Activated CD4-positive, alpha-beta memory T cell treated with anti-CD3 and anti-CD28 coated beads for 36 hours (primary cell): ENCODE measurements around the gene AHSG. TPM values are rescaled to one million over a fixed set of nuclear protein-coding genes. Genes with fewer than 3 reads are reported as not detected.
"Not testable (repeated sequence)": the region's sequence is repeated elsewhere in the genome, so short reads cannot be mapped to it uniquely, and the experiment has no call there.

Experiments
- CTCF ChIA-PET: fragments of 350-600 bp; sonication (Branson Sonifier 250); formaldehyde crosslinking; loops from one replicate; lab custom pipeline; 2021; ENCODE audit warnings: antibody characterized with exemption, inconsistent platforms; lab: Charles Lee
- POLR2A ChIA-PET: fragments of 350-600 bp; sonication (Branson Sonifier 250); formaldehyde crosslinking; loops from one replicate; lab custom pipeline; 2021; ENCODE audit warnings: antibody characterized with exemption; lab: Charles Lee
- DNase-seq: peaks from one replicate; pipeline ENCODE4 v3.0.0-alpha.2; 2020
- H3K27ac Mint-ChIP-seq: one replicate; pipeline ENCODE4 v1.8.0; 2021; ENCODE audit warnings: mixed read lengths
- H3K27me3 Mint-ChIP-seq: one replicate; pipeline ENCODE4 v1.8.0; 2021; ENCODE audit warnings: mixed read lengths
- H3K36me3 Mint-ChIP-seq: one replicate; pipeline ENCODE4 v1.8.0; 2021; ENCODE audit warnings: mixed read lengths
- H3K4me1 Mint-ChIP-seq: one replicate; pipeline ENCODE4 v1.8.0; 2021; ENCODE audit warnings: low read depth, mixed read lengths
- H3K4me3 Mint-ChIP-seq: one replicate; pipeline ENCODE4 v1.8.0; 2021; ENCODE audit warnings: mild to moderate bottlenecking, mixed read lengths
- H3K9me3 Mint-ChIP-seq: one replicate; pipeline ENCODE4 v1.8.0; 2021; ENCODE audit warnings: mixed read lengths
- intact Hi-C: fragments of 100-400 bp; cut with micrococcal nuclease; formaldehyde crosslinking; loops from one replicate; pipeline ENCODE4 v1.15.1; 2023
- total RNA-seq, 2 experiments: library from RNA; stranded (reverse); gene quantifications; one replicate each; pipeline ENCODE4 v1.2.3, GENCODE V29; 2021

The AHSG gene
- total RNA-seq, 2 experiments from 2014 or later, result not detected

GRCh38 chr3:186577521-186577920 is 35.3 kb upstream of the AHSG start:
- Mint-ChIP-seq H3K27ac (no peak overlapping the region), H3K4me3 (no peak overlapping the region), H3K4me1 (peaks cover 18% of the 10 kb centered on the region), H3K36me3 (peaks cover 41% of the 10 kb centered on the region), H3K27me3 (no peaks in the 10 kb centered on the region), H3K9me3 (no peaks in the 10 kb centered on the region)
- ChIA-PET CTCF (interaction anchor here (1.2 to 1.4 kb wide), 3 partner anchors 10 to 39 kb away, joined by 3 to 7 read pairs (median 6); no protein-coding TSS in a partner anchor), POLR2A (no interaction called here)
- intact Hi-C loops, result no loop called here
- DNase-seq, result no peak

- Mint-ChIP-seq H3K9me3 (no peaks in the 10 kb centered on the region), H3K4me1 (peaks cover 4% of the 10 kb centered on the region), H3K27me3 (no peaks in the 10 kb centered on the region), H3K36me3 (peaks cover 43% of the 10 kb centered on the region), H3K4me3 (no peak overlapping the region), H3K27ac (no peak overlapping the region)
- intact Hi-C loops, result no loop called here
- ChIA-PET POLR2A (interaction anchor here (1.7 kb wide), 1 partner anchor 11 kb away, joined by 5 read pairs; the partner anchor contains the start of gene DNAJB11), CTCF (interaction anchor here (0.6 to 1.3 kb wide), 4 partner anchors 11 to 193 kb away, joined by 3 to 4 read pairs (median 3); partner anchors contain the start of gene DNAJB11)
- DNase-seq, result no peak
These were observed 32.1 kb upstream of the AHSG start for GRCh38 chr3:186580785-186581184.

- Mint-ChIP-seq H3K36me3 (peaks cover 39% of the 10 kb centered on the region), H3K9me3 (no peaks in the 10 kb centered on the region), H3K27me3 (no peaks in the 10 kb centered on the region), H3K4me3 (no peak overlapping the region), H3K4me1 (peaks cover 2% of the 10 kb centered on the region), H3K27ac (no peak overlapping the region)
- intact Hi-C loops, result no loop called here
- DNase-seq, result no peak
- ChIA-PET CTCF (interaction anchor here (0.8 kb wide), 2 partner anchors 32 to 42 kb away, joined by 3 read pairs; no protein-coding TSS in a partner anchor), POLR2A (interaction anchor here (2.6 kb wide), 1 partner anchor 12 kb away, joined by 10 read pairs; the partner anchor contains the start of gene DNAJB11)
These were observed 30.3 kb upstream of the AHSG start for GRCh38 chr3:186582541-186582940.

- intact Hi-C loops, result no loop called here
- POLR2A ChIA-PET, result interaction anchor here (2.6 kb wide), 1 partner anchor 13 kb away, joined by 10 read pairs; the partner anchor contains the start of gene DNAJB11
- CTCF ChIA-PET, result interaction anchor here (0.6 to 1.8 kb wide), 4 partner anchors 11 to 237 kb away, joined by 3 to 6 read pairs (median 4); no protein-coding TSS in a partner anchor
- no peak overlapping the region for H3K4me3 Mint-ChIP-seq
- no peaks in the 10 kb centered on the region for H3K27me3 Mint-ChIP-seq
- no peak overlapping the region for H3K27ac Mint-ChIP-seq
- peaks cover 34% of the 10 kb centered on the region for H3K36me3 Mint-ChIP-seq
- H3K4me1 Mint-ChIP-seq, result peaks cover 6% of the 10 kb centered on the region
- no peak for DNase-seq
- no peaks in the 10 kb centered on the region for H3K9me3 Mint-ChIP-seq
These were observed 29.0 kb upstream of the AHSG start for GRCh38 chr3:186583831-186584230.

- DNase-seq, intact Hi-C loops, H3K27me3 Mint-ChIP-seq, H3K4me3 Mint-ChIP-seq, H3K9me3 Mint-ChIP-seq, H3K27ac Mint-ChIP-seq: not testable (repeated sequence)
- ChIA-PET CTCF (interaction anchor here (0.7 to 2.3 kb wide), 3 partner anchors 10 to 603 kb away, joined by 3 to 13 read pairs (median 3); no protein-coding TSS in a partner anchor), POLR2A (interaction anchor here (0.7 kb wide), 1 partner anchor 37 kb away, joined by 3 read pairs; no protein-coding TSS in a partner anchor)
- Mint-ChIP-seq H3K4me1 (peaks cover 22% of the 10 kb centered on the region), H3K36me3 (peaks cover 31% of the 10 kb centered on the region)
These were observed 26.6 kb upstream of the AHSG start for GRCh38 chr3:186586245-186586644.

GRCh38 chr3:186587183-186587582 is 25.7 kb upstream of the AHSG start:
- intact Hi-C loops, result no loop called here
- Mint-ChIP-seq H3K27me3 (no peaks in the 10 kb centered on the region), H3K4me3 (no peak overlapping the region), H3K36me3 (peaks cover 25% of the 10 kb centered on the region), H3K27ac (no peak overlapping the region), H3K4me1 (peaks cover 22% of the 10 kb centered on the region), H3K9me3 (no peaks in the 10 kb centered on the region)
- ChIA-PET POLR2A (interaction anchor here (0.7 to 1.0 kb wide), 2 partner anchors 18 to 38 kb away, joined by 3 read pairs; no protein-coding TSS in a partner anchor), CTCF (interaction anchor here (1.0 to 2.3 kb wide), 4 partner anchors 10 to 604 kb away, joined by 3 to 13 read pairs (median 4); no protein-coding TSS in a partner anchor)
- DNase-seq, result no peak

- DNase-seq, result no peak
- Mint-ChIP-seq H3K4me1 (peaks cover 22% of the 10 kb centered on the region), H3K27ac (peak overlapping the region; percentile 48), H3K36me3 (peaks cover 16% of the 10 kb centered on the region), H3K27me3 (no peaks in the 10 kb centered on the region), H3K4me3 (no peak overlapping the region), H3K9me3 (no peaks in the 10 kb centered on the region)
- intact Hi-C loops, result no loop called here
- POLR2A ChIA-PET, result no interaction called here
- CTCF ChIA-PET, result interaction anchor here (0.7 to 1.1 kb wide), 2 partner anchors 24 to 28 kb away, joined by 3 to 5 read pairs; partner anchors contain the start of gene AHSG
These were observed 24.2 kb upstream of the AHSG start for GRCh38 chr3:186588632-186589031.

GRCh38 chr3:186589121-186589520 is 23.7 kb upstream of the AHSG start:
- H3K4me1 Mint-ChIP-seq, result peaks cover 22% of the 10 kb centered on the region
- no peaks in the 10 kb centered on the region for H3K27me3 Mint-ChIP-seq
- H3K27ac Mint-ChIP-seq, result no peak overlapping the region
- H3K9me3 Mint-ChIP-seq, result no peaks in the 10 kb centered on the region
- intact Hi-C loops, result no loop called here
- H3K4me3 Mint-ChIP-seq, result no peak overlapping the region
- CTCF ChIA-PET, result interaction anchor here (0.7 to 1.1 kb wide), 2 partner anchors 24 to 28 kb away, joined by 3 to 5 read pairs; partner anchors contain the start of gene AHSG
- H3K36me3 Mint-ChIP-seq, result peaks cover 13% of the 10 kb centered on the region
- DNase-seq, result no peak
- POLR2A ChIA-PET, result no interaction called here

- POLR2A ChIA-PET, result no interaction called here
These were observed 22.8 kb upstream of the AHSG start for GRCh38 chr3:186589856-186590579.

GRCh38 chr3:186590580-186591295 is 22.1 kb upstream of the AHSG start:
- CTCF ChIA-PET, result interaction anchor here (1.1 to 2.4 kb wide), 3 partner anchors 23 to 49 kb away, joined by 3 to 20 read pairs (median 11); partner anchors contain the start of gene AHSG
- Mint-ChIP-seq H3K36me3 (no peaks in the 10 kb centered on the region), H3K9me3 (no peaks in the 10 kb centered on the region), H3K27ac (no peak overlapping the region), H3K27me3 (no peaks in the 10 kb centered on the region), H3K4me3 (no peak overlapping the region), H3K4me1 (peaks cover 22% of the 10 kb centered on the region)
- intact Hi-C loops, result loop anchor here (1.0 to 2.0 kb wide), 2 partner anchors 20 to 26 kb away; partner anchors contain the start of gene DNAJB11
- DNase-seq, result no peak
- POLR2A ChIA-PET, result no interaction called here

More at GRCh38 chr3:186589856-186590579, 22.8 kb upstream of the AHSG start:
- peaks cover 22% of the 10 kb centered on the region for H3K4me1 Mint-ChIP-seq
- DNase-seq, result peak; percentile 29
- CTCF ChIA-PET, result interaction anchor here (1.1 to 2.4 kb wide), 3 partner anchors 24 to 49 kb away, joined by 3 to 20 read pairs (median 11); partner anchors contain the start of gene AHSG
- no peaks in the 10 kb centered on the region for H3K27me3 Mint-ChIP-seq
- peak overlapping the region; percentile 26 for H3K27ac Mint-ChIP-seq
- H3K36me3 Mint-ChIP-seq, result peaks cover 5% of the 10 kb centered on the region
- intact Hi-C loops, result loop anchor here (1.0 to 2.0 kb wide), 2 partner anchors 20 to 27 kb away; partner anchors contain the start of gene DNAJB11
- H3K9me3 Mint-ChIP-seq, result no peaks in the 10 kb centered on the region
- no peak overlapping the region for H3K4me3 Mint-ChIP-seq

GRCh38 chr3:186592682-186593081 is 20.2 kb upstream of the AHSG start:
- no peak for DNase-seq
- Mint-ChIP-seq H3K9me3 (no peaks in the 10 kb centered on the region), H3K36me3 (no peaks in the 10 kb centered on the region), H3K4me1 (peaks cover 22% of the 10 kb centered on the region), H3K27ac (no peak overlapping the region), H3K4me3 (no peak overlapping the region), H3K27me3 (peaks cover 2% of the 10 kb centered on the region)
- intact Hi-C loops, result no loop called here
- CTCF ChIA-PET, result interaction anchor here (0.6 to 1.2 kb wide), 2 partner anchors 22 to 24 kb away, joined by 3 to 5 read pairs; no protein-coding TSS in a partner anchor
- POLR2A ChIA-PET, result no interaction called here
